SU-DHL-6 (cell line): ENCODE measurements around the gene MAP3K2.

Experiments
- CTCF ChIP-seq: fragments of 200-600 bp; sonication (generic); IDR thresholded peaks from one replicate; pipeline ENCODE4 v1.5.1; 2017; ENCODE audit warnings: antibody characterized with exemption, mild to moderate bottlenecking, low read length, moderate library complexity; ENCODE audit not compliant: insufficient read depth, poor library complexity, severe bottlenecking
- EZH2phosphoT487 ChIP-seq: fragments of 200-600 bp; sonication (generic), shearing (Covaris generic); conservative IDR thresholded peaks from 2 replicates; pipeline ENCODE4 v1.6.1; 2018; ENCODE audit warnings: mild to moderate bottlenecking, antibody characterized with exemption, low read length, moderate library complexity, mixed read lengths

GRCh38 chr2:127283275-127283674, 104.5 kb downstream of the MAP3K2 start:
- no peak for TF ChIP-seq CTCF
- no peak for TF ChIP-seq EZH2phosphoT487
